A549 (cell line): ENCODE measurements around the gene RPS6KB2. TPM values are rescaled to one million over a fixed set of nuclear protein-coding genes. Genes with fewer than 3 reads are reported as not detected.

Source experiments
- ATAC-seq, 2 experiments: fragments of 200-7000 bp in 1 of 2; fragments of >200 bp in 1 of 2; cut with Nextera tagmentation in 1 of 2; cut with Tn5 transposase in 1 of 2; 3 replicates each; pipeline versions ENCODE4 v1.8.0 to v1.9.1; 2018 to 2020; ENCODE audit warnings: mild to moderate bottlenecking in 1 of 2, moderate library complexity in 1 of 2
- CTCF ChIA-PET: fragments of 300-600 bp; sonication (Branson Sonifier 250); formaldehyde crosslinking; extraction: SDS; loops from one replicate; lab custom pipeline; 2021; ENCODE audit warnings: antibody characterized with exemption, inconsistent platforms; lab: Yijun Ruan, JAX
- POLR2A ChIA-PET: fragments of 350-600 bp; formaldehyde crosslinking; extraction: SDS; loops from one replicate; lab custom pipeline; 2021; ENCODE audit warnings: antibody characterized with exemption, inconsistent platforms; lab: Yijun Ruan, JAX
- DNase-seq, 2 experiments: peaks; one replicate each; pipeline versions ENCODE4 v3.0.0 to v3.0.0-alpha.2; 2011 to 2016; ENCODE audit warnings: low read depth in 1 of 2, low spot score in 1 of 2
- FAIRE-seq: peaks from 2 replicates; lab custom pipeline; 2011; peaks lifted over from hg19 to GRCh38; lab: Jason Lieb, UNC
- H3K27ac ChIP-seq, 2 experiments: fragments of >200 bp; sonication (Bioruptor Twin); formaldehyde crosslinking; 3 replicates each; pipeline ENCODE4 v1.5.1; 2016 to 2017
- H3K4me1 ChIP-seq: fragments of >200 bp; sonication (Bioruptor Twin); formaldehyde crosslinking; 3 replicates; pipeline ENCODE4 v1.6.1; 2016
- H3K4me2 ChIP-seq: fragments of >200 bp; sonication (Bioruptor Twin); formaldehyde crosslinking; 3 replicates; pipeline ENCODE4 v1.6.1; 2016
- H3K4me3 ChIP-seq: fragments of >200 bp; sonication (Bioruptor Twin); formaldehyde crosslinking; 3 replicates; pipeline ENCODE4 v1.5.1; 2016
- H3K9me3 ChIP-seq: fragments of >200 bp; sonication (Bioruptor Twin); formaldehyde crosslinking; 3 replicates; pipeline ENCODE4 v1.6.1; 2016
- BHLHE40 ChIP-seq: IDR thresholded peaks from 2 replicates; pipeline ENCODE4 v1.6.1; 2012; ENCODE audit warnings: low read depth, low read length, inconsistent platforms
- FOXS1 ChIP-seq: fragments of 250-450 bp; sonication (Bioruptor Pico); IDR thresholded peaks from 2 replicates; pipeline ENCODE4 v1.5.0; 2020; ENCODE audit warnings: mild to moderate bottlenecking, moderate library complexity
- HDAC2 ChIP-seq: fragments of 200-600 bp; sonication (generic); IDR thresholded peaks from 2 replicates; pipeline ENCODE4 v1.6.1; 2016
- HOXA7 ChIP-seq: fragments of 250-450 bp; sonication (Bioruptor Pico); IDR thresholded peaks from 2 replicates; pipeline ENCODE4 v1.5.0; 2020; ENCODE audit warnings: mild to moderate bottlenecking, moderate library complexity
- HOXB13 ChIP-seq: fragments of 250-450 bp; sonication (Bioruptor Pico); IDR thresholded peaks from 2 replicates; pipeline ENCODE4 v1.5.0; 2020; ENCODE audit warnings: low read depth, mild to moderate bottlenecking, moderate library complexity
- HOXB5 ChIP-seq: fragments of 250-450 bp; sonication (Bioruptor Pico); IDR thresholded peaks from 2 replicates; pipeline ENCODE4 v1.5.0; 2020; ENCODE audit warnings: mild to moderate bottlenecking, moderate library complexity
- JUN ChIP-seq, 2 experiments: fragments of >200 bp; sonication (Bioruptor Twin); formaldehyde crosslinking; IDR thresholded peaks; 2 replicates in 1 of 2; 3 replicates in 1 of 2; pipeline ENCODE4 v1.6.1; 2016 to 2017
- KDM1A ChIP-seq: fragments of 200-600 bp; sonication (generic); IDR thresholded peaks from 2 replicates; pipeline ENCODE4 v1.6.1; 2016; ENCODE audit warnings: low read depth, mild to moderate bottlenecking
- MAZ ChIP-seq: fragments of 150-350 bp; IDR thresholded peaks from 2 replicates; pipeline ENCODE4 v1.6.1; 2014; ENCODE audit warnings: antibody characterized with exemption, low read depth, low read length, borderline replicate concordance
- MYC ChIP-seq: IDR thresholded peaks from 2 replicates; pipeline ENCODE4 v1.6.1; 2012; ENCODE audit warnings: mild to moderate bottlenecking, inconsistent platforms, low read length, improper control_type of control experiment, borderline replicate concordance
- NPAS2 ChIP-seq: fragments of 250-450 bp; sonication (Bioruptor Pico); IDR thresholded peaks from 2 replicates; pipeline ENCODE4 v1.8.0; 2022; ENCODE audit warnings: mild to moderate bottlenecking, moderate library complexity, borderline replicate concordance
- NR3C1 ChIP-seq: fragments of >200 bp; sonication (Bioruptor Twin); formaldehyde crosslinking; IDR thresholded peaks from 3 replicates; pipeline ENCODE4 v1.6.1; 2017
- POLR2A ChIP-seq: IDR thresholded peaks from 2 replicates; pipeline ENCODE4 v1.6.1; 2012; ENCODE audit warnings: mild to moderate bottlenecking, low read length
- POLR2AphosphoS2 ChIP-seq: conservative IDR thresholded peaks from 2 replicates; pipeline ENCODE4 v1.6.1; 2012; ENCODE audit warnings: low read length, improper control_type of control experiment, inconsistent platforms
- RNF2 ChIP-seq: fragments of 200-600 bp; sonication (generic); IDR thresholded peaks from 2 replicates; pipeline ENCODE4 v1.6.1; 2016; ENCODE audit warnings: low read depth, mild to moderate bottlenecking, antibody characterized with exemption, moderate library complexity, borderline replicate concordance
- TP53 ChIP-seq: fragments of 250-450 bp; sonication (Bioruptor Pico); IDR thresholded peaks from 2 replicates; pipeline ENCODE4 v1.5.0; 2021; ENCODE audit warnings: mild to moderate bottlenecking, moderate library complexity
- ZC3H11A ChIP-seq: fragments of 450-650 bp; IDR thresholded peaks from 2 replicates; pipeline ENCODE4 v1.6.1; 2014; ENCODE audit warnings: antibody characterized with exemption, mild to moderate bottlenecking
- ZFP36 ChIP-seq: fragments of 450-650 bp; IDR thresholded peaks from 2 replicates; pipeline ENCODE4 v1.6.1; 2014; ENCODE audit warnings: borderline replicate concordance; ENCODE audit not compliant: partially characterized antibody
- ZSCAN20 ChIP-seq: fragments of 250-450 bp; sonication (Bioruptor Pico); IDR thresholded peaks from 2 replicates; pipeline ENCODE4 v1.8.0; 2022; ENCODE audit warnings: mild to moderate bottlenecking, moderate library complexity
- WGBS: methylation state at CpG from one replicate; pipeline ENCODE4 v1.1.6; 2017; ENCODE audit errors: missing lambda C conversion rate; 5-methylcytosine and 5-hydroxymethylcytosine counted together
- polyA plus RNA-seq, 4 experiments: library from polyadenylated mRNA; depleted of rRNA in 3 of 4; stranded (reverse); fragments of >200 nt; fragmentation: RNase III in 1 of 4; extraction: RNeasy Plus Mini Kit Qiagen cat#74134 plus additional on column Dnase treatment in 1 of 4; gene quantifications; 2 replicates in 3 of 4; 3 replicates in 1 of 4; pipeline ENCODE4 v1.2.3, GENCODE V29; 2011 to 2017
- TF ChIP-seq, protein P1 (sequence below): fragments of 250-450 bp; sonication (Bioruptor Pico); IDR thresholded peaks from 2 replicates; pipeline ENCODE4 v1.5.0; 2020; ENCODE audit warnings: low read depth, mild to moderate bottlenecking, moderate library complexity
- TF ChIP-seq, protein P2 (sequence below): IDR thresholded peaks from 2 replicates; pipeline ENCODE4 v1.6.1; 2012
- TF ChIP-seq, protein P3 (sequence below): fragments of 250-450 bp; sonication (Bioruptor Pico); IDR thresholded peaks from 2 replicates; pipeline ENCODE4 v1.5.0; 2021; ENCODE audit warnings: mild to moderate bottlenecking, moderate library complexity, borderline replicate concordance
- TF ChIP-seq, protein P4 (sequence below): fragments of >200 bp; sonication (Bioruptor Twin); formaldehyde crosslinking; IDR thresholded peaks from 3 replicates; pipeline ENCODE4 v1.6.1; 2016
- TF ChIP-seq, protein P5 (sequence below): fragments of 150-350 bp; IDR thresholded peaks from 2 replicates; pipeline ENCODE4 v1.6.1; 2014; ENCODE audit warnings: low read depth, mild to moderate bottlenecking, low read length
- TF ChIP-seq, protein P6 (sequence below): fragments of 450-650 bp; IDR thresholded peaks from 2 replicates; pipeline ENCODE4 v1.6.1; 2014; ENCODE audit warnings: antibody characterized with exemption

The RPS6KB2 gene
- polyA plus RNA-seq, 2 of the 4 experiments (the other 2 are of a cell fraction): 40.9 to 47.9 TPM

DNA sequence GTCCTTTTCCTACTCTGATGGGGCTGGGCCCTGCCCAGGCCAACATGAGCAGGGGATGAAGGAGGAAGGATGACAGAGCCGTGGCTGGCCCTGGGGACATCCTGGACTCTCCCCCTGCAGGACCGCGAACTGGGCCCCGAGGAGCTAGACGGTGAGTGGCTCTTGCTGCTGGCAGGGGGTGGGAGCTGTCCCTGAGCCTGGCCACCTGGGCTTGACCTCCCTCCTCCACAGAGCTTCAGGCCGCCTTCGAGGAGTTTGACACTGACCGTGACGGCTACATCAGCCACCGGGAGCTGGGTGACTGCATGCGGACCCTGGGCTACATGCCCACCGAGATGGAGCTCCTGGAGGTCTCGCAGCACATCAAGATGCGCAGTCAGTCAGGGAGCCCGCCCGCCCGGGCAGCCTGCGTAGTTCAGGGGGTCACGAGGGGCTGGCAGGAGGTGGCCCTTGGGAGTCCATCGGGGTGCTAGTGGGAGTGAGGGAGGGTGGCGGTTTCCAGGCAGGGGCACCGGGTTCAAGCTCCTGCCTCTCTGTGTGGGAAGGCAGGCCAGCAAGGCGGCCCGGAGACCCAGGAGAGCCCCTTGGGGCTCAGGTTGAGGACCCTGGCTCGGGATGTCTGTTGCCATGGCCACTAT, 27.9 kb downstream of the RPS6KB2 start:
- Histone ChIP-seq H3K4me1 (no peaks in the 10 kb centered on the region), H3K4me2 (no peak overlapping the region), H3K4me3 (no peak overlapping the region), H3K27ac (no peak overlapping the region), H3K9me3 (no peaks in the 10 kb centered on the region)
- ChIA-PET POLR2A (no interaction called here), CTCF (interaction anchor here (0.9 to 2.1 kb wide), 3 partner anchors 12 to 69 kb away, joined by 3 to 5 read pairs (median 4); no protein-coding TSS in a partner anchor)
- no peak for DNase-seq
- FAIRE-seq: no peak
- TF ChIP-seq ZC3H11A (no peak), HDAC2 (no peak), NPAS2 (CRISPR knock-in tag) (no peak), RNF2 (no peak), HOXB5 (CRISPR knock-in tag) (no peak), NR3C1 (no peak), TP53 (no peak), FOXS1 (CRISPR knock-in tag) (no peak), ZSCAN20 (CRISPR knock-in tag) (no peak)
- TF ChIP-seq, protein P1, sequence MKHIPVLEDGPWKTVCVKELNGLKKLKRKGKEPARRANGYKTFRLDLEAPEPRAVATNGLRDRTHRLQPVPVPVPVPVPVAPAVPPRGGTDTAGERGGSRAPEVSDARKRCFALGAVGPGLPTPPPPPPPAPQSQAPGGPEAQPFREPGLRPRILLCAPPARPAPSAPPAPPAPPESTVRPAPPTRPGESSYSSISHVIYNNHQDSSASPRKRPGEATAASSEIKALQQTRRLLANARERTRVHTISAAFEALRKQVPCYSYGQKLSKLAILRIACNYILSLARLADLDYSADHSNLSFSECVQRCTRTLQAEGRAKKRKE: no peak
- TF ChIP-seq, protein P2, sequence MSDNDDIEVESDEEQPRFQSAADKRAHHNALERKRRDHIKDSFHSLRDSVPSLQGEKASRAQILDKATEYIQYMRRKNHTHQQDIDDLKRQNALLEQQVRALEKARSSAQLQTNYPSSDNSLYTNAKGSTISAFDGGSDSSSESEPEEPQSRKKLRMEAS: no peak
- TF ChIP-seq, protein P3, sequence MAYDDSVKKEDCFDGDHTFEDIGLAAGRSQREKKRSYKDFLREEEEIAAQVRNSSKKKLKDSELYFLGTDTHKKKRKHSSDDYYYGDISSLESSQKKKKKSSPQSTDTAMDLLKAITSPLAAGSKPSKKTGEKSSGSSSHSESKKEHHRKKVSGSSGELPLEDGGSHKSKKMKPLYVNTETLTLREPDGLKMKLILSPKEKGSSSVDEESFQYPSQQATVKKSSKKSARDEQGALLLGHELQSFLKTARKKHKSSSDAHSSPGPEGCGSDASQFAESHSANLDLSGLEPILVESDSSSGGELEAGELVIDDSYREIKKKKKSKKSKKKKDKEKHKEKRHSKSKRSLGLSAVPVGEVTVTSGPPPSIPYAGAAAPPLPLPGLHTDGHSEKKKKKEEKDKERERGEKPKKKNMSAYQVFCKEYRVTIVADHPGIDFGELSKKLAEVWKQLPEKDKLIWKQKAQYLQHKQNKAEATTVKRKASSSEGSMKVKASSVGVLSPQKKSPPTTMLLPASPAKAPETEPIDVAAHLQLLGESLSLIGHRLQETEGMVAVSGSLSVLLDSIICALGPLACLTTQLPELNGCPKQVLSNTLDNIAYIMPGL (CRISPR knock-in tag): no peak
- ATAC-seq: peak; percentile 23 to 24; a peak in 2 of 6 replicates
- WGBS: 69% methylated on average over 16 of the region's 25 CpGs

DNA sequence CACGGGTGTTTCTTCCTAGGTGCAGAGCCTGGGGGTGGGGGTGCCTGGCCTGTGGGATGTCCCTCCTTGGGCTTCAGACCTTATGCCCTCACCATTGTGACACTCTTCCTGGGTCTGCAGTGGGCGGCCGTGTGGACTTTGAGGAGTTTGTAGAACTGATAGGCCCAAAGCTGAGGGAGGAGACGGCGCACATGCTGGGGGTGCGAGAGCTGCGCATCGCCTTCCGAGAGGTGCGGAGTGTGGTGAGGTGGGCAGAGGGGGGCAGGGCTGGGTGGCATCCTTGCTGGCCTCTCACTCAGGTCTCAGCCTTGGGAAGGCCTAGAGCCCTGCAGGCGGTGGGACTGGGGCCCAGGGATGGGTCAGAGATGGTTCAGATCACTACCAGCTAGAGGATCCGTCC, 29.2 kb downstream of the RPS6KB2 start:
- DNase-seq (no peak), ATAC-seq (no peak), FAIRE-seq (no peak)
- POLR2A ChIA-PET: no interaction called here
- no peak for TF ChIP-seq JUN (IDR thresholded peaks at IDR 0.05)
- TF ChIP-seq, protein P4, sequence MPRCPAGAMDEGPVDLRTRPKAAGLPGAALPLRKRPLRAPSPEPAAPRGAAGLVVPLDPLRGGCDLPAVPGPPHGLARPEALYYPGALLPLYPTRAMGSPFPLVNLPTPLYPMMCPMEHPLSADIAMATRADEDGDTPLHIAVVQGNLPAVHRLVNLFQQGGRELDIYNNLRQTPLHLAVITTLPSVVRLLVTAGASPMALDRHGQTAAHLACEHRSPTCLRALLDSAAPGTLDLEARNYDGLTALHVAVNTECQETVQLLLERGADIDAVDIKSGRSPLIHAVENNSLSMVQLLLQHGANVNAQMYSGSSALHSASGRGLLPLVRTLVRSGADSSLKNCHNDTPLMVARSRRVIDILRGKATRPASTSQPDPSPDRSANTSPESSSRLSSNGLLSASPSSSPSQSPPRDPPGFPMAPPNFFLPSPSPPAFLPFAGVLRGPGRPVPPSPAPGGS: no peak
- no peak overlapping the region for H3K27ac ChIP-seq
- no peaks in the 10 kb centered on the region for H3K4me1 ChIP-seq
- no peak overlapping the region for H3K4me3 ChIP-seq
- no peak overlapping the region for H3K4me2 ChIP-seq
- CTCF ChIA-PET: interaction anchor here (1.2 to 3.3 kb wide), 3 partner anchors 10 to 27 kb away, joined by 3 to 11 read pairs (median 5); no protein-coding TSS in a partner anchor
- no peaks in the 10 kb centered on the region for H3K9me3 ChIP-seq
- 93% methylated on average over 11 of the region's 12 CpGs for WGBS

DNA sequence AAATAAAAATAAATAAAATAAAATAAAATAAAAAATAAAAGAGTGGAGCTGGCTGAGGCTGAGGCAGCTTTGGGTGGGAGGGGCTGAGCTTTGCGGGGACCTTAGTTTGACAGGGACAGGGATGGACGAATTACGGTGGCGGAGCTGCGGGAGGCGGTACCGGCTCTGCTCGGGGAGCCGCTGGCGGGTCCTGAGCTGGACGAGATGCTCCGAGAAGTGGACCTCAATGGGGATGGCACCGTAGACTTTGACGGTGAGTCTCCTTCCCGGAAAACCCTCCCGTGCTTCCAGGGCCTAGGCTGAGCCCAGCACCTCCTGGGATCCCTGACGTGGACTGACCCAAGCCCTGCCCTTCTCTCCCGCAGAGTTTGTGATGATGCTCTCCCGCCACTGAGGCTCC, 30.0 kb downstream of the RPS6KB2 start:
- Histone ChIP-seq H3K27ac (no peak overlapping the region), H3K4me1 (peaks cover 2% of the 10 kb centered on the region), H3K9me3 (no peaks in the 10 kb centered on the region), H3K4me2 (no peak overlapping the region)
- ATAC-seq (no peak), FAIRE-seq (no peak)
- POLR2A ChIA-PET: no interaction called here
- TF ChIP-seq HOXA7 (CRISPR knock-in tag) (no peak), KDM1A (no peak), MYC (no peak), ZFP36 (no peak), HOXB13 (CRISPR knock-in tag) (no peak), POLR2A (no peak), POLR2AphosphoS2 (no peak), MAZ (no peak), BHLHE40 (no peak)
- TF ChIP-seq, protein P3 (CRISPR knock-in tag): no peak
- TF ChIP-seq, protein P5, sequence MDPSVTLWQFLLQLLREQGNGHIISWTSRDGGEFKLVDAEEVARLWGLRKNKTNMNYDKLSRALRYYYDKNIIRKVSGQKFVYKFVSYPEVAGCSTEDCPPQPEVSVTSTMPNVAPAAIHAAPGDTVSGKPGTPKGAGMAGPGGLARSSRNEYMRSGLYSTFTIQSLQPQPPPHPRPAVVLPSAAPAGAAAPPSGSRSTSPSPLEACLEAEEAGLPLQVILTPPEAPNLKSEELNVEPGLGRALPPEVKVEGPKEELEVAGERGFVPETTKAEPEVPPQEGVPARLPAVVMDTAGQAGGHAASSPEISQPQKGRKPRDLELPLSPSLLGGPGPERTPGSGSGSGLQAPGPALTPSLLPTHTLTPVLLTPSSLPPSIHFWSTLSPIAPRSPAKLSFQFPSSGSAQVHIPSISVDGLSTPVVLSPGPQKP: no peak
- TF ChIP-seq, protein P6, sequence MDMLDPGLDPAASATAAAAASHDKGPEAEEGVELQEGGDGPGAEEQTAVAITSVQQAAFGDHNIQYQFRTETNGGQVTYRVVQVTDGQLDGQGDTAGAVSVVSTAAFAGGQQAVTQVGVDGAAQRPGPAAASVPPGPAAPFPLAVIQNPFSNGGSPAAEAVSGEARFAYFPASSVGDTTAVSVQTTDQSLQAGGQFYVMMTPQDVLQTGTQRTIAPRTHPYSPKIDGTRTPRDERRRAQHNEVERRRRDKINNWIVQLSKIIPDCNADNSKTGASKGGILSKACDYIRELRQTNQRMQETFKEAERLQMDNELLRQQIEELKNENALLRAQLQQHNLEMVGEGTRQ: no peak
- TF ChIP-seq, all 56 proteins: peak for 0
- 88% methylated on average over 19 of the region's 19 CpGs for WGBS
- no peak overlapping the region for H3K4me3 ChIP-seq
- CTCF ChIA-PET: interaction anchor here (1.2 to 3.3 kb wide), 3 partner anchors 10 to 107 kb away, joined by 3 to 11 read pairs (median 4); no protein-coding TSS in a partner anchor
- no peak for DNase-seq
